Stimulated activated CD4-positive, alpha-beta T cell treated with anti-CD3 and anti-CD28 coated beads, Interleukin-4, amount 100 ng/mL, for 48 hours (primary cell): ENCODE measurements around the gene UTRN.

Source experiments
- DNase-seq, 2 donors: peaks; one replicate each; pipeline ENCODE4 v3.0.0-alpha.2; 2020; ENCODE audit warnings: low read depth in 2 of 2

UTRN gene

DNA sequence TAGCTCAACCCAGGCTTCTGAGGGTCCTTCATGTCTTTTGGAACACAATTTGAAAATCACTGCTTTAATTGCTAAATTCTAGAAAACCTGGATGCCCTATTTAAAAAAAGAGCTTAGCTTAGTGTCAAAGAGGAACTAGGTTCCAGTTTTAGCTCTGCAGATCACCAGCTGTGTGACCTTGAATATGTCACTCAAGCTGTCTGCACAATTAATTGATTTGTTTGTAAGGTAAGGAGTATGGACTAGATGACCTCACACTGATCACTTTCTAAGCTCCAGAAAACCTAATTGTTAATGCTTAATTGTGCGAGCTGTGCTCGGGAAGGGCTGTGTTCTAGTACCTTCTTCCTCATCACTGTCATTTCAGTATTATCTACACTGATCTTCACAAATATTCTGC is 26.2 kb downstream of the UTRN start:
- no peak for DNase-seq

DNA sequence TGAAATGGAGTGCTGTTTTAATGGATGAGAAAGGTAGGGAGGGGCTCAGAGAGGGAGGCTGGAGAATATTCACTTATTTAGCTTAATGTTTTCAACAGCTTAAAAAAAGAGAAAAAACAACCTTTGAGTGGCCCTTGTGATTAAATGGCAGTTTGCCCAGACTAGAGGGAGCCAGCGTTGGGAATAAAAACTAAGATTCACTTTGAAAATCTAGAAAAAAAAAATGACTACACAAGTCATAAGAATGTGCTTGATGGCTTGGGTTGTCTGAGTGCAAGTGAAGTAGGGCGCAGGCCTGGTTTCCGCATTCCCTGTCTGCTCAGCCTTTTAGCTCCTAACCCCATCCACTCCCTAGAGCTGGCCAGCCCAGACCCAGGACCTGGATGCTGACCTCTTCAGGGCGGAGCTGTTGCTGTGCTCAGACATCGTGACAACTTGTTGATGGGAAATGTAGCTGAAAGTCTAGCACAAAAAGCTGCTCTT is 28.9 kb downstream of the UTRN start:
- no peak for DNase-seq

DNA sequence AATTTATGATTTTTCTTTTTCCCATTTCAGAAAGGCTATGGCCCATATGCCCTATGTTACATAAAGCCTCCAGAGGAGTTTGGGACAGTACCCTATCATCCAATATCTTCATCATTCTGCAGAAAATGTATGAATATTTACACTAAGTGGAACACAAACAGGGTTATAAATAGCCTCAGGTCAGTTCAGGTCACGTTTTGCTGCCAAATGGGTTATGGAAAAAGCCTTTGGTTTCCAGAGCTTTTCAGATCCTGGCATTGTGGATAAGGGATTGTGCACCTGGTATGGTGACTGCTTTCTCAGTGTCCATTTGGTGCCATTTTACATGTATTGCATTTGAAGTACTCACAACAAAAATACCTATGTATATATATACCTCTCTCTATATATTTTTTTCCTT is 29.4 kb downstream of the UTRN start:
- no peak for DNase-seq

DNA sequence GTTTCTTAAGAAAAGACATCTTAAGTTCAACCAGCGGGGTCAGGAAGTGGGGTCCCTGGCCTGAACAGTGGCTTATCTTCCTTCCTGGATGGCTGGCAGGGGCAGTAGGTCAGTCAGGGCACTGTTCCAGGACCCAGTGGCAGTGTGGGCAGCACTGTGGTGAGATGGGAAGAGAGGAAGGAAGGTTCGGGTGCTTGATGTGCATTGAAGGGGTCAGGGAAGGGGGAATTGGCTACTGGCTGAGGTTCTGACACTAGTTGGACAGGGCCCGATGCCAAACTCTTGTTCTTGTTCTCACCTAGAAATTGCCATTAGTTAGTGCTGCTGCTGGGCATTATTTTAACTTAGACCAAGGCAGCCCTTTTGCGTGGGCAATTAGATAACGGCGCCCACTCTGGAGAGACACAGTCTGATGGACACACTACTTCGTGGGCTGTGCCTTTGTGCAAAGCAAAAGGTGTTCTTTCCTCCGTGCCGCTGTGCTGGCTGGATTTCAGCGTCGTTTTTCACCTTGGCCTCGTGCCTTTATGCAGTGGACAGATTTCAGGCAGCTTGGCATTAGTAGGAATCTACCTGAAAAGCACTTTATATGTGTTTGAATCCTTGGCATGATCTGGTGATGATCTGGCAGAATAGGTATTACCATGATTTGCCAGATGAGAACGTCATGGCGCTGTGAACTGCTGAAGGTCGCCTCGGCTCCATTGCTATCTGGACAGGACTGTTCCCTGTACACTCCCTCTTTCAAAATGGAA is 30.3 kb downstream of the UTRN start:
- DNase-seq, result no peak

- DNase-seq, result no peak
Observed at GRCh38 chr6:144315981-144316861, 31.1 kb downstream of the UTRN start.

DNA sequence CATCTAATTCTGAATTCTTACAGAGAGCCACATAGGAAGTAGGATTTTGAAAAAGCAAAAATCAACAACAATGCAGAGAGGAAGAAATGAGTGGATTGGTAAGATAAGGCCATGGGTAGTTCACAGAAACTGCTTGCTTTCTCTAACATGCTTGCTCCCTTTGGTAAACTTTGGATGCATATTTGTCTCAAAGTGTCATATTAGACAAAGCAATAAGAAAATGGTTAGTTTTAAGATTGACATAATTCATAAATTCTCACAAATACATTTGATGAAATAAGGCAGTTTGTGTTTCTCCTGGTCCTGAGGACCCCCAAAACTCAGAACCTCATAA is 31.7 kb downstream of the UTRN start:
- no peak for DNase-seq

- no peak for DNase-seq
Observed at GRCh38 chr6:144317736-144318135, 32.6 kb downstream of the UTRN start.

GRCh38 chr6:144319211-144319610 is 34.1 kb downstream of the UTRN start:
- no peak for DNase-seq

- no peak for DNase-seq
Observed at GRCh38 chr6:144320741-144321140, 35.6 kb downstream of the UTRN start.

GRCh38 chr6:144321839-144322591 is 36.9 kb downstream of the UTRN start:
- DNase-seq, result no peak

DNA sequence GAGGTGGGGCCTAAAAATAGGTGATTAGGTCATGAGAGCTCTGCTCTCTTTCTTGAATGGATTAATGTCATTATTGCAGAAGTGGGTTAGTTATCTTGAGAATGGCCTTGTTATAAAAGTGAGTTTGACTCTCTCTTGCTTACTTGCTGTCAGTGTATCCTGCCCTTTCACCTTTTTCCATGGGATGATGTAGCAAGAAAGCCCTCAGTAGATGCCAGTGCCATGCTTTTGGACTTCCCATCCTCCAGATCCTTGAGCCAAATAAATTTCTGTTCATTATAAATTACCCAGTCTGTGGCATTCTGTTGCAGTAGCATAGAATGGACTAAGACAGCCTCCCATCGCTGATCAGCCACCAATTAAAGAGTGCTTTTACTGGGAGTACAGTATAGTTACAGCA is 40.1 kb downstream of the UTRN start:
- no peak for DNase-seq

DNA sequence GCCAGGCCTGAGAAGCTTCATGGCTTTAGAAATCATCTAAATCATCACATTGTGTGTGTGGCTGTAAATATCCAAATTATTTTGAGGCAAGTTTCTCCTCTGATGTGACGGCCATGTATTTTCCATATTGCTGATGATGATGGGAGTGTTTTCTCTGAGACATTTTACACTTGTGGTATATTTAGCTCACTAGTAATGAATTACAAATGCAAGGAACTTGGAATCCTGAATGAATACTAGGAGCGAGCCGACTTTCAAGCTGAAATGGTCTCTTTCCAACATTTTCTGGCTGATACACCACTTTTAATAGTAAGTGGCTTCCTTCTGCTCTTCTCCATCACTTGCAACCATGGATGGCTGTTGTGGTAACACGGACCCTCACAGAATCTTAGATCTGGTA is 41.3 kb downstream of the UTRN start:
- DNase-seq, result no peak

DNA sequence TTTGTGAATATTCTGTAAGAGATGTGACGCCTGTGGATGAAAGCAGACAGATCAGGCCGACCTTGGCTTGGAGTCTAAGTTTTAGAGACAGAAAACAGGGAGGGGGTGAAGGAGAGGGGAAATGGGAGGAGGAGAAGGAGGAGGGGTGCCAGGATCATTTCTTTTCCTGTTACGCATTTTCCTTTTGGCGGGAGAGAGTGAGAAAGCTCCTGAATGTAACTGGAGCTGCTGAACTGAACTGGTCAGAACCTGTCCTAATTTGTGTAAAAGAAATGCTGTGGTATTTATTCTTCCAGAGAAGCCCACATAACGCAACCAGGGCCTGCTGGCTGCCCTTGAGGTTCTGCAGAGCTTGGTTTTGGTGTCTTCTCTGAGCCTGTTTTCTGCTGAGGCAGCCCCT is 41.9 kb downstream of the UTRN start:
- no peak for DNase-seq

GRCh38 chr6:144330017-144330987 is 45.2 kb downstream of the UTRN start:
- DNase-seq, result no peak

DNA sequence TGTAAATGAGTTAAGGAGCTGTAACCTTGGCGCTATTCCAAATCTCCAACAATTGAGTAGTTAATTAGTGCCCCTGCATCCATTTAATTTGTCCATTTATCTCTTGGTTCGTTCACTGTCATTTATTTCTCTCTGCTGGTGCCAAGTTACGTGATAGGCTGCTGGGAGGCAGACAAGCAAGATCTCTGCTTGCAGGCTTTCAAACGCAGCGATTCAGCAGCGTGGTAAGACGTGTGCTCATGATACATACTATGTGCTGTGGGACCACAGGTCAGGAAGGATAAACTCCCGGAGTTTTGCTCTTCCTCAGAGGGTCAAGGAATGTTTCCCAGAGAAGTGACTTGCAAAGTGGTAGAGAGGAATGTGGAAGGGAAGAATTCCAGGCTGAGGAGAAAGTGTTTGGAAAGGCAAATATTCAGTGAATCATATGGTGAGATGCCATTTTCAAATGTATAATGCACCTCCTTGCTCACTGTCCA is 46.4 kb downstream of the UTRN start:
- no peak for DNase-seq

DNA sequence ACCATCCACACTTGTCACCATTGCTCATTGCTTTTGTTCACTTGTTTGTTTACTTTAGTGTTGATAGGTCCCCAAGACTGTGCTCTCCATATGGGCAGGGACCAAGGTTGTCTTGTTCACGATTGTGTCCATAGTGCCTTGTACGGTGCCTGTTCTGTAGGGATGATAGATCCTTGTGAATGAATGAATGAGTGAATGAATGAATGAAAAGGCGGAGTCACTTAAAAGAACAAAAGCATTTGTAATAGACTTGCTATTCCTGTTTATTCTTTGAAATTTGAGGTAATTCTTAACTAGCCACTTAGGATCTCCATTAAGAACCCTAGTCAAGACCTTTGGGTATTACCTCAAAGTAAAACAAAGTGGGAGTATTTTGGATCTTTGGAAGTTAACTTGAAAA is 47.0 kb downstream of the UTRN start:
- DNase-seq, result no peak

GRCh38 chr6:144334150-144334708 is 49.1 kb downstream of the UTRN start:
- DNase-seq, result peak; percentile 27 to 34
